Daoy (cell line): ENCODE data around the gene PAX5. TPM values are rescaled to one million over a fixed set of nuclear protein-coding genes. Genes with fewer than 3 reads are reported as not detected.

Experiments
- DNase-seq: peaks from one replicate; pipeline ENCODE4 v3.0.0-alpha.2; 2015; ENCODE audit warnings: low read depth
- total RNA-seq: library from RNA; depleted of rRNA; stranded (reverse); fragments of >200 nt; shearing (Covaris generic); gene quantifications from 2 replicates; pipeline ENCODE4 v1.2.3, GENCODE V29; 2014

Gene PAX5
- total RNA-seq, 1 experiment from 2014 or later: 0.17 TPM

DNA sequence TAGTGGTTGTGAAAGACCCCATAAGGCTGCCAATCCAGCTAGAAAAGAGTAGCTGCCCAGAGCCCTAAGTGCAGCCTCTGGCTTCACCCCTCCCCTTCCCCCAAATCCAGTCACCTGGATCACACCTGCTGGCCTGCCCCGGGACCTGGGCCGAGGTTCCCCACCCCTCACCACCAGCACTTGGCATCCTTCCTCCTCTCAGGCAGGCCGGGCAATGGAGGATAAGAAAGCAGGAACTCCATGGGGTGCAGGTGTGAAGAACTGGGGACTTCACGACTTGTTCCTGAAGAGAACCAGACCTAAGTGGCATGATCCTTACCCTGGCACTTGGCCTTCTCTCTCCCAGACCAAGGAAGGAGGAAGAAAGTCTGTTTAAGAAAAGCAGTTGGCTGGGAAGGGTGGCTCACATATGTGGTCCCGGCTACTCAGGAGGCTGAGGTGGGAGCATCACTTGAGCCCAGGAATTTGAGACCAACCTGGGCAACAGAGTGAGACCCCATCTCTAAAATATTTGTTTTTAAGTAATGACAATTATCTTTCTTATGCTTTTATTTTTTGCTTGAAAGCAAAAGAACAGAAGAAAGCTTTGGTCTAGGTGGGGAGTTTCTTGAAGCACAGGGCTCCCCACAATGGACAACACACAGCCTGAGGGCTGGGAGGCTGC, 131.1 kb downstream of the PAX5 start:
- no peak for DNase-seq

DNA sequence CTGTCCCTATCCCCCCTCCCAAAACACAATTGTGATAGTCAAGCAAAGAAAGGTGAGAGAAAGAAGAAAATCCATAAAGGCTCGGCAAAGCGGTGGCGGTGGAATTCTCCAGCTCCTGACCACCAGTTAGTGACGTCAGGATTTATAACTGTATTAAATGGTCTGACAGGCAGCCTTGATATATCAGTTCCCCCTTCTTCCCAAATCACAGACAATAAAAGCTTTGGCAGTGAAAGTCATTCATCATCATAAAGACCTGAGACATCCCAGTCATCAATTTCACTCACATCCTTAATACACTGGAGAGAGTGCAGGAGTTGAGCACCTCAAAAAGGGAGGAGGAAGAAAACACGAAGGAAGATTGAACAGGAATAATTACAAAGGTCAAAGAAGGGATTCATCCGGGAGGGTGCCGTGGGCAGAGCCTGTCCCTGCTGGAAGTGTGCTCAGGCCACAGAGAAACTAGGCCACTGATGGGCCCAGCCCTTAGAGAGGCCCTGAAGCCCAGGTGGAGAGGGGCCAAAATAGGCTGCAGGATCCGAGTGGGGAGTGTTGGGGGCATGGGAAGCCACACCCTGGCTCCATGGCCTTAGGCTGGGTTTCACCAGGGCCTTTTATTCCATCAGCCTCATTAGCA, 131.9 kb downstream of the PAX5 start:
- no peak for DNase-seq

GRCh38 chr9:36901528-36901927, 132.5 kb downstream of the PAX5 start:
- DNase-seq: no peak

DNA sequence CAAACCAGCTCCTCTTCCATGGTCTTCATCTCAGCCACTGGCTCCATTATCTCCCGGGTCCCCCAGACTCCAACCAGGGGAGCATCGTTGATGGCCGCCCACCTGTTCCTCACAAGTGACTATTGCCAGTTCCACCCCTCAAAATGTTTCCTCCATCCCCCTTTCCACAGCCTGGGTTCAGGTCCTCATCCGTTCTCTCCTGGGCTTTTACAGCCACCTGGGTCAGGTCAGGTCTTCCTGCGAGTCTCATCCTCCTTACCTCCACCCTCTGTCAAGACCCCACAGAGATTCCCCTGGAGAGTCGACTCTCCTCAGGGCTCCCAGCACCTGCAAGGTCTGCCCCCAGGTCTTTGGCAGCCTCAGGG, 133.2 kb downstream of the PAX5 start:
- DNase-seq: no peak

GRCh38 chr9:36900136-36900855, 133.8 kb downstream of the PAX5 start:
- DNase-seq: peak; percentile 64

DNA sequence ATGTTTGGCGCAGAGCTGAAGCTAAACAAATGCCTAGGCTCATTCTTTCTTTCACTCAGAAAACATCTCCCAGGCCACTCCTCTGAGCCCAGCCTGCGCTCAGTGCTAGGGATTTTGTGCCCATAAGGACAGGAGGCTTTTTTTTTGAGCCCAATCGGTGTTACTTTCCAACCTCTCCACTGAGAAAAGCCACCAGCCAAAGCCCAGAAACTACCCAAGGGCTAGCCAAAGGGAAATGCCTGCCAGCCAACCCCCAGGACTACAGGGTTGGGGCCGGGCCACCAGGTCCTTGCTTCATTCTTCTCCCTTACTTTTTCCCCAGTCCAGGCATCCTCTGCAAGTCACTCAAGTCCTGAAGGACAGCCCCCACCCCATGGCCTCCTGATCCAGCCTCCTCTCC, 134.7 kb downstream of the PAX5 start:
- no peak for DNase-seq

- DNase-seq: no peak
Measured at GRCh38 chr9:36898431-36899020, 135.5 kb downstream of the PAX5 start.

DNA sequence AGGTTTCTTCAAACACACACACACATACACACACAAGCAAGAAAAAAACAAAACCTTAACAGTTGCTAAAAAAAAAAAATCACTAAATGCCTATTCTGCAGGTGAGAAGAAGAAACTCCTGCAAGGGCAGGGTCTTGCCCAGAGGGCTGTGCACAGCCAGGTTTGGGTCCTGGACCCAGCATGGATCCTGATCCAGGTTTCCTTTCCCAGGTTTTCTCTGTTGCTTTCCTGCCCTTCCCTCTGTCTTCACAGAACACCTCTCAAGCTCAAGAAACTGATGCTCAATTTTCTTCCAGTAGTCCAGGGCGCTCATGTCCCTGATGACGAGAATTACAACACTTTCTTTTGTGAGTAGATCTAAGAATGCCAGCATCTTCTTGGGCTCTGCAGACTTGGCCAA, 136.6 kb downstream of the PAX5 start:
- DNase-seq: no peak

DNA sequence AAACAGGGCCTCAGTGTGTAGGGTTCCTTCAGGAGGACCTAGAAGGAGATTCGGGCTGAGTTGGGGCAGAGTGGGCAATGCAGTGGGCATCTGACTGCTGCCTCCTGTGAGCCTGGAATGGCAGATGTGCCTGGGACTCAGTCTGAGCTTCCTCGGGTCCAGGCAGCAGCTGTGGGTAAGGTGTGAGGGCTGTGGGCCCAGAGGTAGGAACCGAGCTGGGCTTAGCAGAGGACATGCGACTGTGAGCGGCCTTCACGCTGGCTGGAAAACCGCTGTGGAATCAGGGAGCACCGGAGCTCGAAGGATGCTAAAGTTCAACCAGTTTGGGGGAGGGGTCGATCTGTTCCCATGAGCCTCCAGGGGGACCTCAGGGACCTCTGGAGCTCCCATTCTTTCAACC, 137.0 kb downstream of the PAX5 start:
- no peak for DNase-seq

GRCh38 chr9:36896296-36896695, 137.8 kb downstream of the PAX5 start:
- no peak for DNase-seq

DNA sequence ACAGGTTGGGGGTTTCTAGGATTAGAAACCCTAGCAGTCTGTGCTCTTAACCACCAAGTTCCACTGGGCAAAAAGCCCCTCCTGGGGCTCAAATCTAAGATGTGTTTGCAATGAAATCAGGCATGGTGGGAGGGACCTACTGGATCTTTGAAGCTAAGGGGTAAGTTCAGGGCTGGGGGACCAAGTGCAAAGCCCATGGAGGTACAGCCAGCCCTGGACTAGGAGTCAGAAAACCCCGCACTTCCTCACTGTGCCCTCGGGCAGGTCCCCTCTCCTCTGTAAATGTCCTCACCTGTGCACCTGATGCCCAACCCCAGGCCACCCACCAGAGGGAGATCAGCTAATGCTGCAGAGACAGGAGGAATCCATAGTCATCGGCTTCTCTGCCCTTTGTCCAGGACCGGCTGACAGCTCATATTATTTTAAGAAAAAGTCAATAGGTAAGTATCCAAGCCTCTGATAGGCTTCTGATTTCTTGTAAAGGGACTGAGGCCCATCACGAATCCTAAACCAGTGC, 138.3 kb downstream of the PAX5 start:
- no peak for DNase-seq

DNA sequence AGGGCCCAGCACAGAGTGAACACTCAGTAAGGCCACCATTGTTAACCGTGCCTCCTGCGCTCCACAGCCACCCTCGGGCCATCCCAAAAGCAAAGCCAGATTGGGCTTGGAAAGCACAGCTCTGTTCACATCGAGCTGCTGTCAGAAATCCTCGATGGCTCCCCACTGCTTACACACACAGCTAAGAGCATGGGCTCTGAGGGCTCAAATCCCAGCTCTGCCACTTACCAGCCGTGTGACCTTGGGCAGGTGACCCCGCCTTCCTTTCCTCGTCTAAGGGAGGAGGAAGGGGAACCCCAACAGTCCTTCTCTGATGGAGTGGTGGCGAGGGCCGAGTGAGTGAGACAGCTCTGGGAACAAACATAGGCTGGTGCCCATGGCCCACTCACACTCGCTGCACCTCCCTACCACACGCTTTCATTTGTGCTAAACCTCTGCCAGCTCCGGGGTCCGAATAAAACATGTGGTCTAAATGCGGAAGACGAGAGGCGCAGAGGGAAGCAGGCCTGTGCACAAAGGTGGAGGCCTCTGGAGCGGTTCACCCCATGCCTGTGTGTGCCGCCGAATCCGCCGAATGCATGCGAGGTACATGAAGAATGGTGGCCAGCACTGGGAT, 139.3 kb downstream of the PAX5 start:
- no peak for DNase-seq

DNA sequence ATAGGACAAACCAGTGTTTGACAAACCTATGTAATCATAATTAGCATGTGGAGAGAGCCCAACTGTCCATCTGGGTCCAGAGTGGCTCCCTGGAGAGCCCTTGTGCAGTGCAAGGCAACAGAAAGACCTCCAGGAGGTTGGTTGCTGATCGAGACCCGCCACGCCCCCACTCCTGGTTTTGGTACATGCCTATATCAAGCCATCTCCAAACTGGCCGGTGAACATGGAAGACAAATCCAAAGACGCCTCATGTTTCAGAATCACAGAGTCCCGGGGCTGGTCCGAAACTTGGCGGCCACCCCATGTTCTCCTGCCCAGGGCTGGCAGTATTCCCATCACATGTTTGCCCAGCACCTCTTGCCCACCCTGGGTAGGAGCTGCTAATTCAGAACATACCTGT, 140.2 kb downstream of the PAX5 start:
- DNase-seq: no peak

DNA sequence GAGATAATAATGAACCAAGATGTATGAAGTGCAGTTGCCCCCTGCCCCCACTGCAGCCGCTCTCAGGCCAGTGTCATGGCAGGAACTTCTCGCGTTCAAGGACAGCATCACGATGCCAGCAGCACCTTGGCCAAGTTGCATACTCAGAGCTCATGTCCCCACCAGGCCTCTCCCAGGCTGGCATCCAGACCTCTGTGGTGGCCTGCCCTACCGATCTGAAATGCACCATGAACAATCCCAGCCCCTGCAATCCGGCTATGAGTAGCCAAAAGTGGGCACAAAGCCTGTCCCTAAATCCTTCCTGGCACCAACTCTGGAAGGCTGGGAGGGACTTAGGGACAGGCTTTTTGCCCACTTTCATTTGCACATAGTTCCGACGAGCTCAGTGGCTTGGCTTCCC, 140.9 kb downstream of the PAX5 start:
- no peak for DNase-seq

GRCh38 chr9:36892279-36892678, 141.8 kb downstream of the PAX5 start:
- no peak for DNase-seq

GRCh38 chr9:36891341-36891811, 142.7 kb downstream of the PAX5 start:
- no peak for DNase-seq

DNA sequence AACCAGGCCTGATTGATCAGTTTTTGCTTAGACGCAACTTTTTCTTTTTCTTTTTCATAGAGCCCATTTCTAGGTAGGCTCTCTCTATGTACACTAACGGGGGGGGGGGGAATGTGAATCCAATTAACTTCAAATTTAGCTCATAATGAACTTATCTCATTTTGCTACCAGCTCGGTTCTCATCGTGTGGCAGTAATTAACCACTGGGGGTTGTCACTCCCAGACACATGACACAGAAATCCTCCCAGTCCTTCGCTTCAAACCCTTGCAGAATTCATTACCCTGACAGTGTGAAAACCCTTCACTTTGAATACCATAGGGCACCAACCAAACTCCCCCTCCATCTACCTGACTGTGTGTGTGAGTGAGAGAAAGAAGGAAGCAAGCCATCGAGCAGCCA, 144.2 kb downstream of the PAX5 start:
- DNase-seq: no peak

DNA sequence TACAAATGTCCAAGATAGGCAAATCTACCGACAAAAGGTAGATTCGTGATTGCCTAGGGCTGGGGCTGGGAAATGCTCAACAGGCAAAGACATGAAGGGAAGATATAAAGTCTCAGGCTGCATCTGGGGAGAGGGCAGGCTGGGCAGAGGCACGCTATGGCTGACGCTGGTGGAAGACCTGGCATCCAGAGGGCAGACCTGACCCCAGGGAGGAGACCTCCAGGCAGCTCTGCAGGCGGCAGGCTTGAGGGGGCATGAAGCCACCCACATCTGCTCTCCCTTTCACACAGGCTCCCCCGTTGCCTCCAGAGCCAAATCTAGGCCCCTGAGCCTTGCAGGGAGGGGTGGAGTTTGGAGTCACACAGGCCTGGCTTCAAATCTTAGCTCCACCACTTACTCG, 145.5 kb downstream of the PAX5 start:
- DNase-seq: no peak

GRCh38 chr9:36884721-36885120, 149.3 kb downstream of the PAX5 start:
- no peak for DNase-seq

DNA sequence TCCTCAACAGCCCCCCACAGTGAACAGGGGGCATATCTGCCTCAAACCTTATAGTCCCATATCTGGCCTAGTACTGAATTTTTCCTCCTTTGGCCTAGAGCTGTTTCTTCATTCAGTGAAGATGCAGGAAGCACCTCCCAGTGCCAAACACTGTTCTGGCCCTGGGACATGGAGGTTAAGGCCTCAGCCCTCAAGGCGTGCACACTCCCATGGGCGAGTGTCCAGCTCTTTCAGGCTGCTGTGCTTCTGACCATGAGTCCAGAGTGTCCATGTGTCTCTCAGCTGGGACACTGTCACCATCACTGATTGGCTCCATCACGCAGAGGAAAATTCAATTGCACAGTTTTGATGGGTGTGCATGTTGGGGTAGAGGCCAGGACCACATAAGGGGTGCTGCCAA, 151.5 kb downstream of the PAX5 start:
- no peak for DNase-seq

DNA sequence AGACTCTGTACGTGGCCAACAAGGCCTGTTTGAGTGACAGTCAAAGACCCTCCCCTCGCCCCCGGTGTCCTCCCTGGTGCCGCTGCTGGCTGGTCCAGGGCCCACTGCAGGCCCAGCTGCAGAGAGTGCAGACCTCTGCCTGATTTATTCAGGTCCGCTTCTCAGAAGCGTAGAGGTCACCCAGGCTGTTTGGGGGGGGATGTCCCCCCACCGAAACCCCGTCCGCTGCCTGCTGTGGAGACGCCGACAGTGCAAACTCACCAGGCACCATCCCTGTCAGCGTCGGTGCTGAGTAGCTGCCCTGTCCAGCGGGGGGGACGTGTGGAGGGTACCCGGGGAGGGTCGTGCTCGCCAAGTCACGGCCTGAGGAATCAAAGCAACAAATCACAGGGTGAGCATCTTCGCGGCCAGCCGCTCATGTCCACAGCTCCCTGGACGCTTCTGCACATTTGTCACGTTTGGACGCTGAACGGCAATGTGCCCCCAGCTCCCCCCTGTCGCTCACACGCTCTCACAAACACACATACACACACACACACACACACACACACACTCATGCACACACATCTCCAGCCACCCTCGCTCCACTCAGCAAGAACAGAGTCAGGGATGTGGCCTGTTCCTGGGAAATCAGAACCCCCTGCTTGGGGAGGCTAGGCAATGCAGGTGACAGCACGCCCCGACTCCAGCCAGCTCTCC, 152.2 kb downstream of the PAX5 start:
- no peak for DNase-seq
